GM18868 (cell line): ENCODE measurements around the gene POLR3E.

ENCODE experiments used
- ATAC-seq: cut with Tn5 transposase; IDR thresholded peaks from one replicate; pipeline ENCODE4 v1.9.1; 2021; ENCODE audit warnings: mild to moderate bottlenecking, moderate library complexity; ENCODE audit not compliant: unreplicated experiment

POLR3E gene

GRCh38 chr16:22316411-22316811 lies 19.2 kb downstream of the POLR3E start:
- ATAC-seq = no peak

GRCh38 chr16:22317001-22317530 lies 19.9 kb downstream of the POLR3E start:
- no peak for ATAC-seq

- ATAC-seq = no peak
Observed at GRCh38 chr16:22317625-22318024, 20.4 kb downstream of the POLR3E start.

GRCh38 chr16:22318690-22319358 lies 21.6 kb downstream of the POLR3E start:
- no peak for ATAC-seq

- ATAC-seq = no peak
Observed at GRCh38 chr16:22320572-22321339, 23.5 kb downstream of the POLR3E start.

GRCh38 chr16:22321340-22322001 lies 24.3 kb downstream of the POLR3E start:
- ATAC-seq = no peak

- ATAC-seq = no peak
Observed at GRCh38 chr16:22322021-22322471, 24.8 kb downstream of the POLR3E start.

- no peak for ATAC-seq
Observed at GRCh38 chr16:22322741-22323140, 25.5 kb downstream of the POLR3E start.

GRCh38 chr16:22323173-22323958 lies 26.2 kb downstream of the POLR3E start:
- ATAC-seq = no peak

- no peak for ATAC-seq
Observed at GRCh38 chr16:22323959-22324786, 27.0 kb downstream of the POLR3E start.

- no peak for ATAC-seq
Observed at GRCh38 chr16:22324787-22325597, 27.8 kb downstream of the POLR3E start.

GRCh38 chr16:22325598-22326368 lies 28.6 kb downstream of the POLR3E start:
- ATAC-seq = no peak

- ATAC-seq = no peak
Observed at GRCh38 chr16:22326369-22326652, 29.1 kb downstream of the POLR3E start.

GRCh38 chr16:22326771-22327445 lies 29.7 kb downstream of the POLR3E start:
- ATAC-seq = no peak

- ATAC-seq = no peak
Observed at GRCh38 chr16:22327446-22327775, 30.2 kb downstream of the POLR3E start.

- no peak for ATAC-seq
Observed at GRCh38 chr16:22328081-22328725, 31.0 kb downstream of the POLR3E start.

GRCh38 chr16:22329199-22329695 lies 32.0 kb downstream of the POLR3E start:
- ATAC-seq = no peak
